Activated naive CD8-positive, alpha-beta T cell (primary cell): ENCODE results near the gene EPB42.
A peak's percentile ranks its signal among the peaks of the same experiment; 100 is the strongest.
"Not testable (repeated sequence)": the region's sequence is repeated elsewhere in the genome, so short reads cannot be mapped to it uniquely, and the experiment has no call there.

ENCODE experiments used
- H3K27ac Mint-ChIP-seq: one replicate; pipeline ENCODE4 v1.8.0; 2021; ENCODE audit warnings: mixed read lengths
- H3K27me3 Mint-ChIP-seq: one replicate; pipeline ENCODE4 v1.8.0; 2021; ENCODE audit warnings: mixed read lengths
- H3K36me3 Mint-ChIP-seq: one replicate; pipeline ENCODE4 v1.8.0; 2021; ENCODE audit warnings: mixed read lengths
- H3K4me1 Mint-ChIP-seq: one replicate; pipeline ENCODE4 v1.8.0; 2021; ENCODE audit warnings: low read depth, mixed read lengths
- H3K4me3 Mint-ChIP-seq: one replicate; pipeline ENCODE4 v1.8.0; 2021; ENCODE audit warnings: mild to moderate bottlenecking, mixed read lengths
- H3K9me3 Mint-ChIP-seq: one replicate; pipeline ENCODE4 v1.8.0; 2021; ENCODE audit warnings: low read depth, mixed read lengths

EPB42 gene

DNA sequence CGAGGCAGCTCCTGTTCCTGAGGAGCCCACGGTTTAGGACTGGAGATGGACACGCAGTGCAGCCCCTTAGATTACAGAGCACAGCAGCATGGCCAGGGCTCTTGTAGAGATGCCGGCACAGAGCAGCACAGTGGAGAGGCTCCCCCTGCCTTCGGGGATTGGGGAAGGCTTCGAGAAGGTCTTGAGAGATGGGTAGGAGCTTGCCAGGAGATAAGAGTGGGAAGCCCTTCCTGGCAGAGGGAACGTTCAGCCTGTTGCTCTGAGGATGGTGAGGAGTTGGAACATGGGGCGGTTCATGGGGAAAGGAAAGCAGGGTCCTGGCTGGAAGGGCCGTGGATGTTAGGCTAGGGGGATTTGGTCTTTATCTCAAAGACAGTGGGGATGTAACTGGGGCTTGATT is 10.0 kb downstream of the EPB42 start:
- Mint-ChIP-seq H3K36me3 (no peaks in the 10 kb centered on the region), H3K4me3 (no peak overlapping the region), H3K9me3 (no peaks in the 10 kb centered on the region), H3K27ac (no peak overlapping the region), H3K27me3 (peaks cover 3% of the 10 kb centered on the region), H3K4me1 (no peaks in the 10 kb centered on the region)

DNA sequence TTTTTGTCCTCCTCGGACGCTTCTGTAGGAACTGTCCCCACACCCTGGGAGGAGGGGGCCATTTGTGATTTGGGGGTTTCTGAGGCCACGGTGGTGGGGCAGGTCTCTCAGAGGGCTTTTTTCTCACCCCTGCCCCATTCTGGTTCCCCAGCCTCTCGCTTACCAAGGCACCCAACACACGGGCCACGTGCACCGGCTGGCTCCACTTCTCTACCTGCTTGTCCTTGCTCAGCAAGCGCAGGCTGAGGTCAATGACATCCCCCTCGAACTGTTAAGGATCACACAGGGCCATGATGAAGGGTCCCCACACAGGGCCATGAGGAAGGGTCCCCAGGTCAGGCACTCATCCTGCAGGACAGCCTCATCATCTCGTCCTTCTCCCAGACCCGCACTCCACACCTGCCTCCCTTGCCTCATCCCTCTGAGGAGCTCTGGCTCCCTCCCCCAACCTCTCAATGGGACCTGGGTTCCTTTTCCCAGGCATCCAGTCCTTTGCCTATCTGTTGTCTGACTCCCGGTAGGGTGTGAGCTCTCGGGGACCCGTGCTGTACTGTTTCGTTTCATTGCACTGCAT is 10.6 kb downstream of the EPB42 start:
- H3K4me3 Mint-ChIP-seq = no peak overlapping the region
- no peaks in the 10 kb centered on the region for H3K36me3 Mint-ChIP-seq
- peaks cover 3% of the 10 kb centered on the region for H3K27me3 Mint-ChIP-seq
- H3K27ac Mint-ChIP-seq = no peak overlapping the region
- no peaks in the 10 kb centered on the region for H3K9me3 Mint-ChIP-seq
- H3K4me1 Mint-ChIP-seq = no peaks in the 10 kb centered on the region

DNA sequence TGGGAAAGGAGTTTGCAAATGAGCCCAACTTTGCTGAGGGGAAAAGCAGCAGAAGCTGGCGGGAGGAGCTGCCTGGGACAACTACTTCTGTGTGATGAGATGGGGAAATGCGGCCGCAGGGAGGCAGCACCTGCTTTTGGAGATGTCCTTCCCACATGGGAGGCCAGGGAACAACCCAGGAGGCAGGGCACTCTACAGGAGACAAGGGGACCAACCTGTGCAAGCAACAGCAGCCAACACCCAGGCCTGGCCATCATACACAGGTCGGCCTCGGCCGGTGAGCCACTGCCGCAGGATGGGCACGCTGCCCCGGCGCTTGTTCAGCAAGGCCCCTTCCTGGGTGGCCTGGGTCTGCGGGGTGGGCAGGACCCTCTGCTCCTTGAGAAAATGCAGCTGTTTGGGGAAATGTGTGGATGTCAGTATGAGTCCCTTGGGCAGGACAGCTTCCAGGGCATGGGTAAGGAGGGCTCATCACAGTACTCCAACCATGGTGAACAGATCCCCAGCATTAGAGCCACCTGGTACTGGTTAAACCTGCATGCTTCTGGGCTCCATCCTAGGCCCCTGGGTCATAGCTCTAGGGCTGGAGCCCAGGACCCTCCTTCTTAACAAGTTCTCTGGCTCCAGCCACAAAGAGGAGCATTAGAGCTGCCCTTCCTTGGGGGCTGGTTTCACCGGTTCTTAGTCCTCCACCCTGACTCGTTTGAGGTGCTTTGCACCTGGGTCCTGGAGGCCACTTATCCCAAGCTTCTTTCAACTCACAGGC is 11.6 kb downstream of the EPB42 start:
- Mint-ChIP-seq H3K36me3 (no peaks in the 10 kb centered on the region), H3K27ac (no peak overlapping the region), H3K9me3 (no peaks in the 10 kb centered on the region), H3K4me1 (peaks cover 2% of the 10 kb centered on the region), H3K27me3 (peaks cover 3% of the 10 kb centered on the region), H3K4me3 (no peak overlapping the region)

DNA sequence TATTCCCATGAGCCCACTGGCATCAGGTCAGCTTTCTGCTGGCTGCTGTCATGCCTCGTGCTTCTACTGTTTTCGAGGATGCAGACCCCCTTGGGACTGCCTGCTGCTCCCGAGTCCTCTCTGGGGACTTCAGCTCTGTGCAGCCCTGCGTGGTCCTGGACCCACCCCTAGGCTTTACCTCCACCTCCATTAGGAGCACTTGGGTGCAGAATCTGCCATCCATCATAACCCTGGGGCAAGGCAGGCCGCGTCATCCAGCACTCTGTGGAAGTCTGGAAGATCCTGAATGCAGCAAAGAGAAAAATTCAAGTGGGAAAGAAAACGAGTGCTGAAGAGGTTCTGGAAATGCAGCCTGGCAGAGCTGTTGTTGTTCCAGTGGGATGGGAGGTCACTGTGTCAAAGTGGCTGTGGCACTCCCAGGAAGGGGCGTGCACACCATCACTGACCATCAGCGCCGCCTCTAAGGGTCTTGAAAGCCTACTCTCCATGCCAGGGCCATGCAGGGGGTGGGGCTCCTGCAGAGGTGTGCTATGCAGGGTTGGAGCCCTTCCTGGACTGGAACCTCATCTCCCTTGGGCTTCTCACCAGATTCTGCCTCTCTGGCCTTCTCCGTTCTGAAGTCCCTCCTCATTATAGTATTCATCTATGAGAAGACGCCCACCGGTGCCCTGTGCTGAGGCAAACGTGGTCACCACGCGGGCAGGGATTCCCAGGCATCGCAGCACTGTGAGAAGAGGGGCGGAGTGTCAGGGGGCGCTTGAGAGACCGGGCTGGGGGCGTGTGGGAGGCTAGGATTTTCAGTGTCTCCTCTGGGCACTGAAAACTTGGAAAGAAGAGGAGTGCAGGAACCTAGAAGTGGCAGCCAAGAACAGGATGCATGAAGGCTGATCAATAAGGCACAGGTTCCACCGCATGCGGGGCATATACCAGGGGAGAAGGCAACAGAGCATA is 12.5 kb downstream of the EPB42 start:
- Mint-ChIP-seq H3K4me1 (peaks cover 4% of the 10 kb centered on the region), H3K27me3 (peaks cover 3% of the 10 kb centered on the region), H3K4me3 (no peak overlapping the region), H3K36me3 (no peaks in the 10 kb centered on the region), H3K9me3 (no peaks in the 10 kb centered on the region), H3K27ac (no peak overlapping the region)

DNA sequence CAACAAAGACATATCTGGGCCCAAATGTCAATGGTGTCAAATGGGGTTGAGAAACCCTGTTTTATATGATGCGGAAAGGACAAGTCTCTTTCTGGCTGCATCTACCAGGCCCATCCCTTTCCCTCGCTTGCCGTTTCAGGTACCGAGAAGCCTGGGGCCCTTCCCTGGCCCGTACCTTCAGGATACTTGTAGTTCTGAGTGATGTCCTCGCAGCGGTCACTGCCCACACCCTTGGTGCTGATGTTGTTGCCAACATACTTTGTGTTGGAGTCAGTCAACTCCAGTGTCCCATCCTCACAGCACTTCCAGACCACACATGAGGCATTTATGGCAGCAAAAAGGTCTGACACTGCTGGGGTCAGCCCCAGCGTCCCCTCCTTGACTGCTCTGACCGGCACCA is 13.8 kb downstream of the EPB42 start:
- Mint-ChIP-seq H3K9me3 (no peaks in the 10 kb centered on the region), H3K4me1 (peaks cover 4% of the 10 kb centered on the region), H3K4me3 (no peak overlapping the region), H3K36me3 (no peaks in the 10 kb centered on the region), H3K27ac (no peak overlapping the region), H3K27me3 (peaks cover 3% of the 10 kb centered on the region)

DNA sequence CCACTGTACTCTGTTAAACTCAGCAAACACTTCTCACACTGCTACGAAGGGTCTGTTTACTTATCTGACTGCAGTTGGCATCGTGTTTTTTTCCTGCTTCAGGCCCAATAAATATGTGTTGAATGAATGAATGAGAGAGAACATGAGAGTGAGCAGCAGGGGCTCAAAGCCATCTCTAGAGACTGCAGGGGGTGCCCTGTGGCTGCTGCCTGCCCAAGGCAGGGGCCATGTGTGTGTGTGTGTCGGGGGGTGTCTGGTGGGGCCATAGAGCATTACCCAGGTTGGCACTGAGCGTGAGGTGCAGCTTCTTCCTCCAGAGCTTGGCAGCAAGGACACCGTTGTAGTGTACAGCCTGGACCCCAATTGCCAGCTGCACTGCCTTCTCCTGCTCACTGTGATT is 14.8 kb downstream of the EPB42 start:
- H3K4me3 Mint-ChIP-seq = no peak overlapping the region
- H3K4me1 Mint-ChIP-seq = peaks cover 4% of the 10 kb centered on the region
- H3K36me3 Mint-ChIP-seq = no peaks in the 10 kb centered on the region
- H3K27ac Mint-ChIP-seq = no peak overlapping the region
- no peaks in the 10 kb centered on the region for H3K9me3 Mint-ChIP-seq
- H3K27me3 Mint-ChIP-seq = peaks cover 3% of the 10 kb centered on the region

DNA sequence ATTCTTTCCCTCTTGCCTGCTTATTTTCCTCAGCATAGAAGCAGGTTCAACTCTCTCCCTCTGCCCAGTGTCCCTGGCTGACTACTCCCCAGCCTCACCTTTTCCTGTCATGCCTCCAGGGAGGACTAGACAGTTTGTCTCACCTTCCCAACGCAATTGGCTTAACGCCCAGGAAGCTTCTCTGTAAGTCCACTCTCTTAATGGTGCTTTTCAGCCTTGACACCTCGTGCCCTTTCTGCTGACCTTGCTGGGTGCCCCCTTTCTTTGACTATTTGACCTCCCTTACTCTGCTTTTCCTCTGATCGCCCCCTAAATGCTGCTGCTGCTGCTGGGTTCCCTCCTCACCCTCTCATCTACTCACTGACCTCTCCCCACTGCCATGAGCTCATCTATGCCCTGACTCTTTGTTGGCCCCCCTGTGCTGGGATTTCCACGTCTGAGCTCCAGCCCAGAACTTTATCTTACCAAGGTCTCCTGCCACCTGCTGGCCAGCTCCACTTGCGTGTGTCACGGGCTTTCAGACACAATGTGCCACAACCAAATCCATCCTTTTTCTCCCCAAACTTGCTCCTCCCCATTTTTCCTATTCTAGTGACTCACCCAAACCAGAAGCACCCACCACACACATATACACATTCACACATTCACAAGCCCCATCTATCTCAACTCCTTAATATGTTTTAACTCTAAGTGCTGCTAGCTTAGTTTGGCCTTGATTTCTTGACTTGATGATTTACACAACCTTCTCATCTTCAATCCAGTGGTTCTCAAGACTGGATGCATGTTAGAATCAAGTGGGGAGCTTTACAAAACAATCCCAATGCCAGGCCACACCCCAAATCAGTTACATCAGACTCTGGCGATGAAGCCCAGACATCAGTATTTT is 16.6 kb downstream of the EPB42 start:
- H3K4me1 Mint-ChIP-seq = peaks cover 6% of the 10 kb centered on the region
- H3K27ac Mint-ChIP-seq = no peak overlapping the region
- peaks cover 3% of the 10 kb centered on the region for H3K27me3 Mint-ChIP-seq
- no peak overlapping the region for H3K4me3 Mint-ChIP-seq
- no peaks in the 10 kb centered on the region for H3K36me3 Mint-ChIP-seq
- H3K9me3 Mint-ChIP-seq = no peaks in the 10 kb centered on the region

DNA sequence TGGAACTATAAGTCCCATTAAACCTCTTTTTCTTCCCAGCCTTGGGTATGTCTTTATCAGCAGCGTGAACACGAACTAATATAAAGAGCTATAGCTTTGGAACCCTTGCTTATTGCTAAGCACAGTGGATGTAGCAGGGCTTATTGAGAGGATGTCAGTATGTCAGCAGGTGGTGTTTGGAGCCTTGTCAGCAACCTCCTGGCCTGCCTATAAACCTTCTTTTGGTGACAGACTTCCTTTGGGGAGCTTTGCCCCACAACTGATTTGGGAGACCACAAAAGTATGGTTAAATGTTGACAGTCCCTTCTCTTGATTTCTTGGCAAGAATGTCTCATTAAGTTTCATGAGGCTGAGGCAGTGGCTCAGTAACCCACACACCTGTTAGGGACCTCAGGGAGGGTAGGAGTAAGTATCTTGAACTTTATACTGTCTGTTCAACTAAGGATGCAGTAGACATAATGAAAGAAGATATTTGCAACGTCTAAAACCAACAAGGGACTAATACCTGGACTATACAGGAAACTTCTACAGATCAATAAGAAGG is 20.8 kb downstream of the EPB42 start:
- no peak overlapping the region for H3K4me3 Mint-ChIP-seq
- H3K9me3 Mint-ChIP-seq = peaks cover 6% of the 10 kb centered on the region
- H3K27me3 Mint-ChIP-seq = no peaks in the 10 kb centered on the region
- H3K27ac Mint-ChIP-seq = peak overlapping the region; percentile 2
- peaks cover 6% of the 10 kb centered on the region for H3K36me3 Mint-ChIP-seq
- peaks cover 6% of the 10 kb centered on the region for H3K4me1 Mint-ChIP-seq

DNA sequence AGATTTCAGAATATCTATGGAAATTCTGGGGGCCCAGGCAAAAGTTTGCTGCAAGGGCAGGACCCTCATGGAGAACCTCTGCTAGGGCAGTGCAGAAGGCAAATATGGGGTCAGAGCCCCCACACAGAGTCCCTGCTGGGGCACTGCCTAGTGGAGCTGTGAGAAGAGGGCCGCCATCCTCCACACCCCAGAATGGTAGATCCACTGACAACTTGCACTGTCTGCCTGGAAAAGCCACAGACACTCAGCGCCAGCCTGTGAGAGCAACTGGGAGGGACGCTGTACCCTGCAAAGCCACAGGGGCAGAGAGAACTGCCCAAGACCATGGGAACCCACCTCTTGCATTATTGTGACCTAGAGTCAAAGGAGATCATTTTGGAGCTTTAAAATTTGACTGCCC is 21.8 kb downstream of the EPB42 start:
- H3K27ac Mint-ChIP-seq = no peak overlapping the region
- H3K4me1 Mint-ChIP-seq = peaks cover 2% of the 10 kb centered on the region
- H3K9me3 Mint-ChIP-seq = peaks cover 6% of the 10 kb centered on the region
- H3K4me3 Mint-ChIP-seq = no peak overlapping the region
- no peaks in the 10 kb centered on the region for H3K27me3 Mint-ChIP-seq
- peaks cover 8% of the 10 kb centered on the region for H3K36me3 Mint-ChIP-seq

DNA sequence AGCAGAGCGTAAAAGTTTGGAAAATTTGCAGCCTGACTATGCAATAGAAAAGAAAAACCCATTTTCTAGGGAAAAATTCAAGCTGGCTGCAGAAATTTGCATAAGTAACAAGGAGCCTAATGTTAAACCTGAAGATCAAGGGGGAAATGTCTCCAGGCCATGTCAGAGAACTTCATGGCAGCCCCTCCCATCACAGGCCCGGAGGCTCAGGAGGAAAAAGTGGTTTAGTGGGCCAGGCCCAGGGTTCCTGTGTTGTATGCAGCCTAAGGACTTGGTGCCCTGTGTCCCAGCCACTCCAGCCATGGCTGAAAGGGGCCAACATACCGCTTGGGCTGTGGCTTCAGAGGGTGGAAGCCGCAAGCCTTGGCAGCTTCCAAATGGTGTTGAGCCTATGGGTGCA is 22.3 kb downstream of the EPB42 start:
- H3K27me3 Mint-ChIP-seq, H3K36me3 Mint-ChIP-seq, H3K4me1 Mint-ChIP-seq: not testable (repeated sequence)

DNA sequence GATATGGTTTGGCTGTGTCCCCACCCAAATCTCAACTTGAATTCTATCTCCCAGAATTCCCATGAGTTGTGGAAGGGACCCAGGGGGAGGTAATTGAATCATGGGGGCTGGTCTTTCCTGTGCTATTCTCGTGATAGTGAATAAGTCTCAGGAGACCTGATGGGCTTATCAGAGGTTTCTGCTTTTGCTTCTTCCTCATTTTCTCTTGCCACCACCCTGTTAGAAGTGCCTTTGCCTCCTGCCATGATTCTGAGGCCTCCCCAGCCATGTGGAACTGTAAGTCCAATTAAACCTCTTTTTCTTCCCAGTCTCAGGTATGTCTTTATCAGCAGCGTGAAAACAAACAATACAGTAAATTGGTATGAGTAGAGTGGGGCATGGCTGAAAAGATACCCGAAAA is 23.0 kb downstream of the EPB42 start:
- H3K9me3 Mint-ChIP-seq, H3K36me3 Mint-ChIP-seq, H3K4me3 Mint-ChIP-seq, H3K27ac Mint-ChIP-seq, H3K4me1 Mint-ChIP-seq, H3K27me3 Mint-ChIP-seq: not testable (repeated sequence)

More for the DNA sequence above, 22.3 kb downstream of the EPB42 start:
- H3K4me3 Mint-ChIP-seq, H3K27ac Mint-ChIP-seq, H3K9me3 Mint-ChIP-seq: not testable (repeated sequence)

DNA sequence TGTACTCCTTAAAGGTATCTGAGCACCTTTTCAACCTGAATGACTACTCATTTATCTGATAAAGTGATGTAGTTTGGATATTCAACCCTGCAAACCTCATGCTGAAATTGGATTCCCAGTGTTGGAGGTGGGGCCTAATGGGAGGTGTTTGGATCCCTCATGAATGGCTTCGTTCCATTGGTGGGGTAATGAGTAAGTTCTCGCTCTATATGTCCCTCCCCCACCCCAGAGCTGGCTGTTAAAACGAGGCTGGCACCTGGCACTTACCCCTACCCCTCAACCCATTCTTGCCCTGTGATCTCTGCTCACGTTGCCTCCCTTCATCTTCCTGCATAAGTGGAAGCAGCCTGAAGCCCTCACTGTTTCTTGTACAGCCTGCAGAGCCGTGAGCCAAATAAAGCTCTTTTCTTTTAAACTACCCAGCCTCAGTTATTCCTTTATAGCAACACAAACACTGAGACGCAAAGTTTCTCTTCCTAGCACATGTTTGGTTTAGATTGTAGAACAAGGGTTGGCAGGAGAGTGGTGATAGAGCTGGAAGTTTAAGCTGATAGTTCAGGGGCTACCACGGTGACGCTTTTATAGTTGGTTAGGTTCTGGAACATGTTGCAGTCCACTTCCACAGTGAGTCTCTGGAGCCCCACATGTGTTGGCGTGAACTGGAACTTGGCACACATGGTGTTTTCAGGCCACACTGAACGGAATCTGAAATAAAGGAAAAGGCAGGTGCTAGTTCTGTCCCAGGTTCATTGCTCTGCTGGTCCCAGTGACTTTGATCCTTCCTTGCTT is 23.9 kb downstream of the EPB42 start:
- Mint-ChIP-seq H3K36me3 (peaks cover 8% of the 10 kb centered on the region), H3K4me1 (peaks cover 2% of the 10 kb centered on the region), H3K27me3 (no peaks in the 10 kb centered on the region), H3K27ac (no peak overlapping the region), H3K4me3 (no peak overlapping the region), H3K9me3 (peaks cover 6% of the 10 kb centered on the region)

DNA sequence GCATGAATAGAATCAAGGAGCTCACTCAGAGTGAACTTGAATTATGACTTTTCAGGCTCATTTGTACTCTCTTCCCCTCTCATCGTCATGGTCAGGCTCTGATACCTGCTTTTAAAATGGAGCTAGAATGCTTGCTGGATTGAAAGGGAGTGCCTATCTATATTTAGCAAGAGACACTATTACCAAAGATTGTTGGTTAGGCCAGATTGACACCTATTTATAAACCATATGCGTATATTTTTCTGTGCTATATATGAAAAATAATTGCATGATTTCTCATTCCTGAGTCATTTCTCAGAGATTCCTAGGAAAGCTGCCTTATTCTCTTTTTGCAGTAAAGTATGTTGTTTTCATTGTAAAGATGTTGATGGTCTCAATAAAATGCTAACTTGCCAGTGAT is 26.0 kb downstream of the EPB42 start:
- H3K27me3 Mint-ChIP-seq = no peaks in the 10 kb centered on the region
- peak overlapping the region; percentile 52 for H3K27ac Mint-ChIP-seq
- peaks cover 9% of the 10 kb centered on the region for H3K36me3 Mint-ChIP-seq
- no peaks in the 10 kb centered on the region for H3K4me1 Mint-ChIP-seq
- peaks cover 6% of the 10 kb centered on the region for H3K9me3 Mint-ChIP-seq
- H3K4me3 Mint-ChIP-seq = no peak overlapping the region

DNA sequence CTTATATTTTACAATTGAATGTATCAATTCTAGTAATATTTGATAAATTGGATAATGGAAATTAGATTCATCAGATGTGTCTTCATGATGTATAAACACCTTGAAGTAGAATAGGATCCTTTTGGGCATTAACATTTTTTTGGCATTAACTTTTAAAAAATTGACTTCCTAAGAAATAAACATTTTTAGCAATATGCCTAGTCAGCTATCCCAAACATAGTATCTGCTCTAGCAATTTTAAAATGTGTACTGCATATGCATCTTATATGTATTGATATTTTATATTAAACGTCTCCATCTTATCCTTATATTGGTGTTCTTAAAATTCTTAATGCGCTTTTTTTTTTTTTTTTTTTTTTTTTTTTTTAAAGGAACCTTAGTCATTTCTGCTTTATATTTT is 27.1 kb downstream of the EPB42 start:
- Mint-ChIP-seq H3K4me1 (peaks cover 7% of the 10 kb centered on the region), H3K9me3 (peaks cover 6% of the 10 kb centered on the region), H3K27ac (no peak overlapping the region), H3K4me3 (no peak overlapping the region), H3K27me3 (no peaks in the 10 kb centered on the region), H3K36me3 (peaks cover 14% of the 10 kb centered on the region)
